ENCODE results near the gene RPS14. TPM values are rescaled to one million over a fixed set of nuclear protein-coding genes. Genes with fewer than 3 reads are reported as not detected.

The RPS14 gene
- total RNA-seq, 1 experiment from 2014 or later = 2,031 TPM

DNA sequence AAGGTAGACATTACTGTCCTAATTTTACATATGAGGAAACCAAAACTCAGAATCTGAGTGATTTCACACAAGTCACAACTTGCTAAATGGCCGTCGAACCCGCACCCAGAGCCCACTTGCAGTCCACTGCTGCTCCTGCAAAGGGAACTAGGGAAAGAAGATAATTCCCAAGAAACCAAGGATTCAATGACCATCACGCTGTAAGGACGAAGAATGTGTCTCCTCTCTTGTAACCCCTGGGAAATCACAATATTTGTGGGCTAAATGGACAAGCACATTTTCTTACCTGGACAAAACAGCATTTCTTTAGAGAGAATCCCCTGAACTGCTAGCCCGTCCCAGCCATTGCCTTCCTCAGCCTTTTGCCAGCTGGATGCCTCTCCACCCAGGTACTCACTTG, 2.4 kb downstream of the RPS14 start:
- H3K9me2 ChIP-seq (replicated peaks; ENCODE audit: low read length) = no peaks in the 10 kb centered on the region
- ATAC-seq (no peak), DNase-seq (no peak)
- peaks cover 16% of the 10 kb centered on the region for H3F3A ChIP-seq (ENCODE audit: low read length, unreplicated experiment)
- H3K36me3 ChIP-seq (ENCODE audit: low read depth, low read length) = peaks cover 59% of the 10 kb centered on the region
- peak overlapping the region; percentile 95 for H3K4me3 ChIP-seq (ENCODE audit: low read length)
- no peaks in the 10 kb centered on the region for H3K9me3 ChIP-seq (ENCODE audit: low read length)
- intact Hi-C loops (cut with micrococcal nuclease) = no loop called here
- H2AFZ ChIP-seq (ENCODE audit: low read length) = no peak overlapping the region
- no TSS peak for BruUV-seq (replicated peaks)
- peak overlapping the region; percentile 96 for H3K4me2 ChIP-seq (ENCODE audit: low read length)
- H3K27me3 ChIP-seq (ENCODE audit: low read length) = no peaks in the 10 kb centered on the region
- H3K27ac ChIP-seq (ENCODE audit: low read length) = no peak overlapping the region
- CTCF ChIA-PET = no interaction called here
- POLR2A ChIA-PET (ENCODE audit: unreplicated experiment) = no interaction called here
- TF ChIP-seq EZH2phosphoT487 (IDR thresholded peaks at IDR 0.05; ENCODE audit: borderline replicate concordance, low read length) (no peak), EZH2 (IDR thresholded peaks at IDR 0.05; ENCODE audit: low read length, unreplicated experiment) (no peak)
- TF ChIP-seq, protein P1, sequence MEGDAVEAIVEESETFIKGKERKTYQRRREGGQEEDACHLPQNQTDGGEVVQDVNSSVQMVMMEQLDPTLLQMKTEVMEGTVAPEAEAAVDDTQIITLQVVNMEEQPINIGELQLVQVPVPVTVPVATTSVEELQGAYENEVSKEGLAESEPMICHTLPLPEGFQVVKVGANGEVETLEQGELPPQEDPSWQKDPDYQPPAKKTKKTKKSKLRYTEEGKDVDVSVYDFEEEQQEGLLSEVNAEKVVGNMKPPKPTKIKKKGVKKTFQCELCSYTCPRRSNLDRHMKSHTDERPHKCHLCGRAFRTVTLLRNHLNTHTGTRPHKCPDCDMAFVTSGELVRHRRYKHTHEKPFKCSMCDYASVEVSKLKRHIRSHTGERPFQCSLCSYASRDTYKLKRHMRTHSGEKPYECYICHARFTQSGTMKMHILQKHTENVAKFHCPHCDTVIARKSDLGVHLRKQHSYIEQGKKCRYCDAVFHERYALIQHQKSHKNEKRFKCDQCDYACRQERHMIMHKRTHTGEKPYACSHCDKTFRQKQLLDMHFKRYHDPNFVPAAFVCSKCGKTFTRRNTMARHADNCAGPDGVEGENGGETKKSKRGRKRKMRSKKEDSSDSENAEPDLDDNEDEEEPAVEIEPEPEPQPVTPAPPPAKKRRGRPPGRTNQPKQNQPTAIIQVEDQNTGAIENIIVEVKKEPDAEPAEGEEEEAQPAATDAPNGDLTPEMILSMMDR (conservative IDR thresholded peaks at IDR 0.05; ENCODE audit: low read depth, low read length) = no peak
- peaks cover 37% of the 10 kb centered on the region for H3K79me2 ChIP-seq (ENCODE audit: low read length)
- H3K4me1 ChIP-seq (ENCODE audit: insufficient read depth, low read length) = peaks cover 11% of the 10 kb centered on the region
- H3K9ac ChIP-seq (ENCODE audit: low read length) = no peak overlapping the region
- peaks cover 60% of the 10 kb centered on the region for H4K20me1 ChIP-seq (ENCODE audit: low read length)

DNA sequence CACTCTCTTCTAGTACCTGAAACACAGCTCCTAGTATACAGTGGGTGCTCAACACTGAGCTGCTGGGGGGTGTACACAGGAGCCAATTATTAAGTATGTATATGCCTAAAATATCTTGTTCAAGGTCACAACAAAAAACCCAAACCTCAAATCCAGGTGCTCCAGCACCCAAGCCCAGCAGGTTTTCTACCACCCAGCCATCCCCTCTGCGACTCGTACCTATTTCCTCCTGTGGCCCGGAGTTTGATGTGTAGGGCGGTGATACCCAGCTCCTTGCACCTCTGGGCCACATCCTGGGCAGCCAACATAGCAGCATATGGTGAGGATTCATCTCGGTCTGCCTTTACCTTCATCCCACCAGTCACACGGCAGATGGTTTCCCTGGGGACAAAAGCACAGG, 3.0 kb downstream of the RPS14 start:
- Histone ChIP-seq H3K4me2 (ENCODE audit: low read length) (peak overlapping the region; percentile 96; the same call in 1 of the 2 replicates), H3K36me3 (ENCODE audit: low read depth, low read length) (peaks cover 59% of the 10 kb centered on the region), H3K27me3 (ENCODE audit: low read length) (no peaks in the 10 kb centered on the region), H3K79me2 (ENCODE audit: low read length) (peaks cover 37% of the 10 kb centered on the region), H3F3A (ENCODE audit: low read length, unreplicated experiment) (peaks cover 16% of the 10 kb centered on the region), H3K9me2 (replicated peaks; ENCODE audit: low read length) (no peaks in the 10 kb centered on the region), H3K9me3 (ENCODE audit: low read length) (no peaks in the 10 kb centered on the region), H3K9ac (ENCODE audit: low read length) (no peak overlapping the region), H3K27ac (ENCODE audit: low read length) (no peak overlapping the region), H3K4me3 (ENCODE audit: low read length) (no peak overlapping the region), H4K20me1 (ENCODE audit: low read length) (peaks cover 62% of the 10 kb centered on the region), H2AFZ (ENCODE audit: low read length) (no peak overlapping the region), H3K4me1 (ENCODE audit: insufficient read depth, low read length) (peaks cover 11% of the 10 kb centered on the region)
- no TSS peak for BruUV-seq (replicated peaks)
- ATAC-seq (no peak), DNase-seq (no peak)
- intact Hi-C loops (cut with micrococcal nuclease) = no loop called here
- ChIA-PET POLR2A (ENCODE audit: unreplicated experiment) (no interaction called here), CTCF (no interaction called here)
- TF ChIP-seq, protein P1 (conservative IDR thresholded peaks at IDR 0.05; ENCODE audit: low read depth, low read length) = no peak
- TF ChIP-seq EZH2 (IDR thresholded peaks at IDR 0.05; ENCODE audit: low read length, unreplicated experiment) = no peak
- TF ChIP-seq EZH2phosphoT487 (IDR thresholded peaks at IDR 0.05; ENCODE audit: borderline replicate concordance, low read length) = no peak

DNA sequence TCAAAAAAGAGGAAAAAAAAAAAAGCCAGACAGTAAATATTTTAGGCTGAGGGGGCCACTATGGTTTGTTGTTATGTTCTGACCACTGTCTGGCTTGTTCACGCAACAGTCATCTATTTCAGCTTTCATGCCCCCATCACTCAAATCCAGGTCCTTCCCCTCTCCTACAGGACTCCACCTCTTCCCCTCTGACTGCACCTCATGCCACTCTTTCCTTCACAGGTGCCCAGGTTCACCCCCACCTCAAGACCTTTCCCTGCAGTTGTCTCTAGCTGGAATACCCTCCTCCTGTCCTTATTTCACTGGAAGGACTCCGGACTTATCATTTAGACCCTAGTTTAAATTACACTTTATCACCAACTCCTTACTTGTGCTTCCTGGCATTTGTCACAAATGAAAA, 3.5 kb downstream of the RPS14 start:
- no TSS peak for BruUV-seq (replicated peaks)
- no peak overlapping the region for H3K9ac ChIP-seq (ENCODE audit: low read length)
- H4K20me1 ChIP-seq (ENCODE audit: low read length) = peaks cover 62% of the 10 kb centered on the region
- H3K4me1 ChIP-seq (ENCODE audit: insufficient read depth, low read length) = peaks cover 11% of the 10 kb centered on the region
- H3K27ac ChIP-seq (ENCODE audit: low read length) = no peak overlapping the region
- H2AFZ ChIP-seq (ENCODE audit: low read length) = no peak overlapping the region
- no peak overlapping the region for H3K4me2 ChIP-seq (ENCODE audit: low read length)
- H3K9me2 ChIP-seq (replicated peaks; ENCODE audit: low read length) = no peaks in the 10 kb centered on the region
- no peaks in the 10 kb centered on the region for H3K9me3 ChIP-seq (ENCODE audit: low read length)
- peaks cover 17% of the 10 kb centered on the region for H3F3A ChIP-seq (ENCODE audit: low read length, unreplicated experiment)
- TF ChIP-seq EZH2 (IDR thresholded peaks at IDR 0.05; ENCODE audit: low read length, unreplicated experiment) (no peak), EZH2phosphoT487 (IDR thresholded peaks at IDR 0.05; ENCODE audit: borderline replicate concordance, low read length) (no peak)
- TF ChIP-seq, protein P1 (conservative IDR thresholded peaks at IDR 0.05; ENCODE audit: low read depth, low read length) = no peak
- no peak overlapping the region for H3K4me3 ChIP-seq (ENCODE audit: low read length)
- no peak for ATAC-seq
- intact Hi-C loops (cut with micrococcal nuclease) = no loop called here
- DNase-seq = no peak
- peaks cover 59% of the 10 kb centered on the region for H3K36me3 ChIP-seq (ENCODE audit: low read depth, low read length)
- ChIA-PET CTCF (no interaction called here), POLR2A (ENCODE audit: unreplicated experiment) (no interaction called here)
- no peaks in the 10 kb centered on the region for H3K27me3 ChIP-seq (ENCODE audit: low read length)
- peaks cover 37% of the 10 kb centered on the region for H3K79me2 ChIP-seq (ENCODE audit: low read length)

Data from PC-3 (cell line).